HepG2 (cell line): ENCODE data around the gene CCL17. TPM values are rescaled to one million over a fixed set of nuclear protein-coding genes. Genes with fewer than 3 reads are reported as not detected.

Experiments used
- CTCF ChIP-seq: sonication (generic); formaldehyde crosslinking; IDR thresholded peaks from 2 replicates; pipeline ENCODE4 v1.5.0; 2020; ENCODE audit warnings: mild to moderate bottlenecking, missing genetic modification reagents, moderate library complexity
- PPARG ChIP-seq: conservative IDR thresholded peaks from 2 replicates; pipeline ENCODE4 v1.6.1; 2016; ENCODE audit warnings: missing biosample characterization, missing genetic modification reagents
- RNF219 ChIP-seq: sonication (generic); formaldehyde crosslinking; IDR thresholded peaks from 2 replicates; pipeline ENCODE4 v1.5.0; 2020; ENCODE audit warnings: mild to moderate bottlenecking, missing genetic modification reagents
- SNAPC2 ChIP-seq: sonication (generic); formaldehyde crosslinking; IDR thresholded peaks from 2 replicates; pipeline ENCODE4 v1.8.1; 2022; ENCODE audit warnings: mild to moderate bottlenecking, missing genetic modification reagents
- SPEN ChIP-seq: sonication (generic); formaldehyde crosslinking; IDR thresholded peaks from 2 replicates; pipeline ENCODE4 v1.5.1; 2020; ENCODE audit warnings: low read depth, mild to moderate bottlenecking, missing genetic modification reagents
- TP53 ChIP-seq: sonication (generic); formaldehyde crosslinking; conservative IDR thresholded peaks from 2 replicates; pipeline ENCODE4 v1.4.0; 2020; ENCODE audit warnings: missing genetic modification reagents
- ZNF230 ChIP-seq: sonication (generic); formaldehyde crosslinking; IDR thresholded peaks from 2 replicates; pipeline ENCODE4 v1.4.0; 2020; ENCODE audit warnings: mild to moderate bottlenecking, missing genetic modification reagents
- polyA plus RNA-seq, 8 experiments: library from polyadenylated mRNA; depleted of rRNA in 3 of 8; stranded (reverse) in 7 of 8; unstranded in 1 of 8; fragments of >200 nt; fragmentation: Illumina TruSeq in 4 of 8; extraction: Trizol in 4 of 8; gene quantifications; 2 replicates each; pipeline versions ENCODE4 v1.2.1 to v1.2.3, GENCODE V29; 2011 to 2016; ENCODE audit warnings: low read depth in 4 of 8, missing spikeins in 1 of 8, mixed read lengths in 1 of 8; ENCODE audit not compliant: insufficient read depth in 1 of 8
- total RNA-seq, 5 experiments: library from RNA; depleted of rRNA; stranded (reverse); fragments of >200 nt; fragmentation: Illumina TruSeq; extraction: Trizol; gene quantifications; 2 replicates each; pipeline ENCODE4 v1.2.3, GENCODE V29; 2016; ENCODE audit warnings: low read depth in 1 of 5
- TF ChIP-seq, protein P1 (sequence below): sonication (generic); formaldehyde crosslinking; conservative IDR thresholded peaks from 2 replicates; pipeline ENCODE4 v1.8.0; 2022; ENCODE audit warnings: missing genetic modification reagents
- TF ChIP-seq, protein P2 (sequence below): sonication (generic); formaldehyde crosslinking; IDR thresholded peaks from 2 replicates; pipeline ENCODE4 v1.5.1; 2020; ENCODE audit warnings: mild to moderate bottlenecking, moderate library complexity, missing genetic modification reagents

Gene CCL17
- total and polyA plus RNA-seq, 2 of the 13 experiments (the other 11 are each of a cell fraction or from before 2014, with no cell fraction given), result not detected

GRCh38 chr16:57462209-57462977, 57.8 kb downstream of the CCL17 start, which contains the start of gene POLR2C (continued):
- TF ChIP-seq CTCF, result peak; percentile 99
- TF ChIP-seq SPEN, result peak; percentile 99
- peak; percentile 82 for TF ChIP-seq TP53 (CRISPR knock-in tag)
- TF ChIP-seq, protein P1, sequence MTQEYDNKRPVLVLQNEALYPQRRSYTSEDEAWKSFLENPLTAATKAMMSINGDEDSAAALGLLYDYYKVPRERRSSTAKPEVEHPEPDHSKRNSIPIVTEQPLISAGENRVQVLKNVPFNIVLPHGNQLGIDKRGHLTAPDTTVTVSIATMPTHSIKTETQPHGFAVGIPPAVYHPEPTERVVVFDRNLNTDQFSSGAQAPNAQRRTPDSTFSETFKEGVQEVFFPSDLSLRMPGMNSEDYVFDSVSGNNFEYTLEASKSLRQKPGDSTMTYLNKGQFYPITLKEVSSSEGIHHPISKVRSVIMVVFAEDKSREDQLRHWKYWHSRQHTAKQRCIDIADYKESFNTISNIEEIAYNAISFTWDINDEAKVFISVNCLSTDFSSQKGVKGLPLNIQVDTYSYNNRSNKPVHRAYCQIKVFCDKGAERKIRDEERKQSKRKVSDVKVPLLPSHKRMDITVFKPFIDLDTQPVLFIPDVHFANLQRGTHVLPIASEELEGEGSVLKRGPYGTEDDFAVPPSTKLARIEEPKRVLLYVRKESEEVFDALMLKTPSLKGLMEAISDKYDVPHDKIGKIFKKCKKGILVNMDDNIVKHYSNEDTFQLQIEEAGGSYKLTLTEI, result no peak
- TF ChIP-seq SNAPC2 (CRISPR knock-in tag), result no peak
- TF ChIP-seq ZNF230, result 0 out of 2 replicates have a peak, but pooled peaks have one; percentile 63
- TF ChIP-seq, protein P2, sequence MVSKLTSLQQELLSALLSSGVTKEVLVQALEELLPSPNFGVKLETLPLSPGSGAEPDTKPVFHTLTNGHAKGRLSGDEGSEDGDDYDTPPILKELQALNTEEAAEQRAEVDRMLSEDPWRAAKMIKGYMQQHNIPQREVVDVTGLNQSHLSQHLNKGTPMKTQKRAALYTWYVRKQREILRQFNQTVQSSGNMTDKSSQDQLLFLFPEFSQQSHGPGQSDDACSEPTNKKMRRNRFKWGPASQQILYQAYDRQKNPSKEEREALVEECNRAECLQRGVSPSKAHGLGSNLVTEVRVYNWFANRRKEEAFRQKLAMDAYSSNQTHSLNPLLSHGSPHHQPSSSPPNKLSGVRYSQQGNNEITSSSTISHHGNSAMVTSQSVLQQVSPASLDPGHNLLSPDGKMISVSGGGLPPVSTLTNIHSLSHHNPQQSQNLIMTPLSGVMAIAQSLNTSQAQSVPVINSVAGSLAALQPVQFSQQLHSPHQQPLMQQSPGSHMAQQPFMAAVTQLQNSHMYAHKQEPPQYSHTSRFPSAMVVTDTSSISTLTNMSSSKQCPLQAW (CRISPR knock-in tag), result peak; percentile 90
- peak; percentile 73 for TF ChIP-seq PPARG (CRISPR knock-in tag)
- TF ChIP-seq RNF219 (CRISPR knock-in tag), result no peak
